ENCODE results near the gene LUC7L3. TPM values are rescaled to one million over a fixed set of nuclear protein-coding genes. Genes with fewer than 3 reads are reported as not detected.

The LUC7L3 gene
- total and polyA plus RNA-seq, 2 of the 13 experiments (the other 11 are each of a cell fraction or from before 2014, with no cell fraction given), result 108 to 120 TPM

- TF ChIP-seq SAFB2 (CRISPR knock-in tag; IDR thresholded peaks at IDR 0.05; ENCODE audit: borderline replicate concordance, low read depth) (peak; percentile 83), ZNF329 (CRISPR knock-in tag; IDR thresholded peaks at IDR 0.05; ENCODE audit: low read depth) (peak; percentile 82; the same call in 1 of the 2 replicates), FLYWCH1 (CRISPR knock-in tag; IDR thresholded peaks at IDR 0.05) (no peak), LCORL (IDR thresholded peaks at IDR 0.05) (peak; percentile 72), LCORL (CRISPR knock-in tag; IDR thresholded peaks at IDR 0.05) (peak; percentile 82), ZNF75D (CRISPR knock-in tag; IDR thresholded peaks at IDR 0.05; ENCODE audit: borderline replicate concordance) (peak; percentile 88; the same call in 1 of the 2 replicates), ZNF615 (CRISPR knock-in tag; IDR thresholded peaks at IDR 0.05; ENCODE audit: borderline replicate concordance) (no peak), MXD4 (CRISPR knock-in tag; IDR thresholded peaks at IDR 0.05) (peak; percentile 96), YY1 (IDR thresholded peaks at IDR 0.05; ENCODE audit: insufficient read depth, insufficient replicate concordance, low read depth, low read length) (peak; percentile 99), ATF7 (IDR thresholded peaks at IDR 0.05) (no peak), ATF7 (CRISPR knock-in tag; IDR thresholded peaks at IDR 0.05) (peak; percentile 63; the same call in 1 of the 2 replicates), MTF1 (CRISPR knock-in tag; IDR thresholded peaks at IDR 0.05) (peak; percentile 77), NFKBIZ (CRISPR knock-in tag; IDR thresholded peaks at IDR 0.05) (peak; percentile 75; the same call in 1 of the 2 replicates), ARNT (IDR thresholded peaks at IDR 0.05) (no peak), SMAD1 (CRISPR knock-in tag; IDR thresholded peaks at IDR 0.05; ENCODE audit: borderline replicate concordance, low read depth) (peak; percentile 96; the same call in 1 of the 2 replicates), TERF1 (CRISPR knock-in tag; IDR thresholded peaks at IDR 0.05) (0 out of 2 replicates have a peak, but pooled peaks have one; percentile 68), ZNF616 (CRISPR knock-in tag; IDR thresholded peaks at IDR 0.05; ENCODE audit: low read depth) (no peak; the same call in 1 of the 2 replicates), ZNF703 (CRISPR knock-in tag; IDR thresholded peaks at IDR 0.05; ENCODE audit: borderline replicate concordance) (peak; percentile 84), ZNF557 (CRISPR knock-in tag; IDR thresholded peaks at IDR 0.05) (no peak), CHD4 (IDR thresholded peaks at IDR 0.05; ENCODE audit: borderline replicate concordance, low read length) (no peak), HOXA3 (CRISPR knock-in tag; IDR thresholded peaks at IDR 0.05) (peak; percentile 99)
- TF ChIP-seq, protein P1, sequence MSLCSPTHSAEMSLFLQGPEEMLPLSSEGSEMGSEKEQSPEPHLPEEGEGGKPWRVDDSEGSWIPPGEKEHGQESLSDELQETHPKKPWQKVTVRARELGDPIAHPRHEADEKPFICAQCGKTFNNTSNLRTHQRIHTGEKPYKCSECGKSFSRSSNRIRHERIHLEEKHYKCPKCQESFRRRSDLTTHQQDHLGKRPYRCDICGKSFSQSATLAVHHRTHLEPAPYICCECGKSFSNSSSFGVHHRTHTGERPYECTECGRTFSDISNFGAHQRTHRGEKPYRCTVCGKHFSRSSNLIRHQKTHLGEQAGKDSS (CRISPR knock-in tag; IDR thresholded peaks at IDR 0.05; ENCODE audit: borderline replicate concordance, low read depth), result peak; percentile 71
- TF ChIP-seq, protein P2, sequence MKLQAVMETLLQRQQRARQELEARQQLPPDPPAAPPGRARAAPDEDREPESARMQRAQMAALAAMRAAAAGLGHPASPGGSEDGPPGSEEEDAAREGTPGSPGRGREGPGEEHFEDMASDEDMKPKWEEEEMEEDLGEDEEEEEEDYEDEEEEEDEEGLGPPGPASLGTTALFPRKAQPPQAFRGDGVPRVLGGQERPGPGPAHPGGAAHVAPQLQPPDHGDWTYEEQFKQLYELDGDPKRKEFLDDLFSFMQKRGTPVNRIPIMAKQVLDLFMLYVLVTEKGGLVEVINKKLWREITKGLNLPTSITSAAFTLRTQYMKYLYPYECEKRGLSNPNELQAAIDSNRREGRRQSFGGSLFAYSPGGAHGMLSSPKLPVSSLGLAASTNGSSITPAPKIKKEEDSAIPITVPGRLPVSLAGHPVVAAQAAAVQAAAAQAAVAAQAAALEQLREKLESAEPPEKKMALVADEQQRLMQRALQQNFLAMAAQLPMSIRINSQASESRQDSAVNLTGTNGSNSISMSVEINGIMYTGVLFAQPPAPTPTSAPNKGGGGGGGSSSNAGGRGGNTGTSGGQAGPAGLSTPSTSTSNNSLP (IDR thresholded peaks at IDR 0.05; ENCODE audit: low read depth, low read length), result no peak
These were observed at the start of gene LUC7L3 (continued) for GRCh38 chr17:50719144-50719923.
